Sciatic nerve (tissue), 2 donors: ENCODE data around the gene TAOK2. TPM values are rescaled to one million over a fixed set of nuclear protein-coding genes. Genes with fewer than 3 reads are reported as not detected.
"Not testable (repeated sequence)": the region's sequence is repeated elsewhere in the genome, so short reads cannot be mapped to it uniquely, and the experiment has no call there.

ENCODE experiments used
- ATAC-seq: fragments of 200-7000 bp; cut with Tn5 transposase; one replicate; pipeline ENCODE4 v1.9.1; 2020; ENCODE audit warnings: mild to moderate bottlenecking, moderate library complexity
- DNase-seq: peaks from one replicate; pipeline ENCODE4 v3.0.0-alpha.2; 2020; ENCODE audit warnings: low spot score
- intact Hi-C: fragments of 100-400 bp; cut with DNase I; formaldehyde crosslinking; loops from one replicate; pipeline ENCODE4 v1.14.2; 2022
- total RNA-seq: library from RNA; stranded (reverse); fragmentation: NEBNext Ultra II Directional; extraction: Animal tissue kit (Norgen Biotek cat#: 25700); gene quantifications from one replicate; pipeline ENCODE4 v1.2.1, GENCODE V29; 2021
- donor health status: DM: no; HTN: no; CAD: no.
- donor health status: DM: no; HTN: no; CAD: no.

Gene TAOK2
- total RNA-seq, 1 donor from 2014 or later = 51.8 TPM

- peak; percentile 18 for ATAC-seq
- intact Hi-C loops = no loop called here
Observed at GRCh38 chr16:30010844-30011713, 37.4 kb downstream of the TAOK2 start, which contains the start of gene DOC2A. TSS of gene DOC2A (minus strand) at chr16:30011027. CDS start at chr16:30010222, 805 bp downstream.

GRCh38 chr16:30011714-30012504 lies 38.2 kb downstream of the TAOK2 start:
- no peak for ATAC-seq
- intact Hi-C loops = no loop called here
- DNase-seq = no peak

More at GRCh38 chr16:30010844-30011713, 37.4 kb downstream of the TAOK2 start, which contains the start of gene DOC2A:
- DNase-seq = no peak

- ATAC-seq, DNase-seq, intact Hi-C loops: not testable (repeated sequence)
Observed at GRCh38 chr16:30012598-30012997, 38.9 kb downstream of the TAOK2 start.

GRCh38 chr16:30015450-30015849 lies 41.8 kb downstream of the TAOK2 start:
- ATAC-seq, DNase-seq, intact Hi-C loops: not testable (repeated sequence)

- intact Hi-C loops = no loop called here
- DNase-seq (no peak), ATAC-seq (no peak)
Observed at GRCh38 chr16:30016555-30017276, 43.0 kb downstream of the TAOK2 start.

GRCh38 chr16:30017277-30017656 lies 43.6 kb downstream of the TAOK2 start:
- no peak for DNase-seq
- ATAC-seq = no peak
- intact Hi-C loops = no loop called here

- intact Hi-C loops, DNase-seq, ATAC-seq: not testable (repeated sequence)
Observed at GRCh38 chr16:30017937-30018336, 44.3 kb downstream of the TAOK2 start.

GRCh38 chr16:30018731-30019158 lies 45.1 kb downstream of the TAOK2 start:
- no peak for DNase-seq
- ATAC-seq = no peak
- intact Hi-C loops = no loop called here

- ATAC-seq = no peak
- intact Hi-C loops = loop anchor here (10.0 kb wide), 1 partner anchor 328 kb away; no protein-coding TSS in a partner anchor
- no peak for DNase-seq
Observed at GRCh38 chr16:30022887-30023286, 49.2 kb downstream of the TAOK2 start, which contains the start of gene C16orf92. TSS of gene C16orf92 (plus strand) at chr16:30023198. CDS start at chr16:30023341, 143 bp downstream.

GRCh38 chr16:30023586-30023985 lies 49.9 kb downstream of the TAOK2 start:
- ATAC-seq (no peak), DNase-seq (no peak)
- intact Hi-C loops = loop anchor here (10.0 kb wide), 1 partner anchor 329 kb away; no protein-coding TSS in a partner anchor

- intact Hi-C loops = loop anchor here (10.0 kb wide), 1 partner anchor 330 kb away; no protein-coding TSS in a partner anchor
- DNase-seq (no peak), ATAC-seq (no peak)
Observed at GRCh38 chr16:30024451-30024850, 50.8 kb downstream of the TAOK2 start.

GRCh38 chr16:30025156-30025555 lies 51.5 kb downstream of the TAOK2 start:
- ATAC-seq (no peak), DNase-seq (no peak)
- intact Hi-C loops = loop anchor here (10.0 kb wide), 1 partner anchor 330 kb away; no protein-coding TSS in a partner anchor

GRCh38 chr16:30025574-30025973 lies 51.9 kb downstream of the TAOK2 start:
- no peak for DNase-seq
- ATAC-seq = no peak
- intact Hi-C loops = loop anchor here (10.0 kb wide), 1 partner anchor 331 kb away; no protein-coding TSS in a partner anchor

GRCh38 chr16:30026449-30026848 lies 52.8 kb downstream of the TAOK2 start:
- DNase-seq = no peak
- ATAC-seq = no peak
- intact Hi-C loops = loop anchor here (10.0 kb wide), 1 partner anchor 332 kb away; no protein-coding TSS in a partner anchor

- DNase-seq (no peak), ATAC-seq (no peak)
- intact Hi-C loops = loop anchor here (10.0 kb wide), 1 partner anchor 333 kb away; no protein-coding TSS in a partner anchor
Observed at GRCh38 chr16:30027588-30028437, 54.1 kb downstream of the TAOK2 start.

- DNase-seq (no peak), ATAC-seq (peak; percentile 43)
- intact Hi-C loops = loop anchor here (10.0 kb wide), 1 partner anchor 334 kb away; no protein-coding TSS in a partner anchor
Observed at GRCh38 chr16:30028438-30029076, 54.9 kb downstream of the TAOK2 start.
